ENCODE measurements around the gene KDM7A. TPM values are rescaled to one million over a fixed set of nuclear protein-coding genes. Genes with fewer than 3 reads are reported as not detected.
A peak's percentile ranks its signal among the peaks of the same experiment; 100 is the strongest.

KDM7A gene
- total and polyA plus RNA-seq, 9 of the 15 experiments (the other 6 are each of a cell fraction or from before 2014, with no cell fraction given) = 0.90 to 8.4 (median 7.0) TPM

GRCh38 chr7:140176811-140177702 is at the start of gene KDM7A (continued):
- TF ChIP-seq STAT5B (CRISPR knock-in tag; IDR thresholded peaks at IDR 0.05) (no peak), ZNF589 (CRISPR knock-in tag; IDR thresholded peaks at IDR 0.05; ENCODE audit: low read depth) (peak; percentile 98), ZBTB11 (CRISPR knock-in tag; IDR thresholded peaks at IDR 0.05) (peak in 2 of 3 experiments; percentile 37 to 93; a peak in 2 of 6 replicates), RBBP5 (IDR thresholded peaks at IDR 0.05; ENCODE audit: borderline replicate concordance, insufficient read depth, low read length, poor library complexity, severe bottlenecking) (peak; percentile 91), HBP1 (CRISPR knock-in tag; IDR thresholded peaks at IDR 0.05) (peak; percentile 54; the same call in 1 of the 2 replicates), ZBTB40 (IDR thresholded peaks at IDR 0.05) (peak; percentile 72), ZBTB40 (CRISPR knock-in tag; IDR thresholded peaks at IDR 0.05) (no peak; the same call in 1 of the 2 replicates), ETV6 (IDR thresholded peaks at IDR 0.05; ENCODE audit: borderline replicate concordance in 1 of 2, low read depth in 2 of 2, low read length in 1 of 2) (no peak), ETV6 (CRISPR knock-in tag; IDR thresholded peaks at IDR 0.05; ENCODE audit: borderline replicate concordance) (no peak), SMAD2 (IDR thresholded peaks at IDR 0.05; ENCODE audit: low read depth, low read length) (no peak)

Data from K562 (cell line).